ENCODE measurements around the gene RPP38.
A peak's percentile ranks its signal among the peaks of the same experiment; 100 is the strongest.

RPP38 gene

GRCh38 chr10:15116225-15116624 is 19.1 kb downstream of the RPP38 start:
- no peak for TF ChIP-seq CTCF (IDR thresholded peaks at IDR 0.05)
- Mint-ChIP-seq H3K4me3 (no peak overlapping the region), H3K27me3 (ENCODE audit: low read depth, poor library complexity) (peaks cover 2% of the 10 kb centered on the region), H3K4me1 (no peaks in the 10 kb centered on the region), H3K9me3 (no peaks in the 10 kb centered on the region), H3K36me3 (ENCODE audit: low read depth) (peaks cover 8% of the 10 kb centered on the region), H3K27ac (no peak overlapping the region)
- no peak for DNase-seq

GRCh38 chr10:15118615-15119014 is 21.5 kb downstream of the RPP38 start:
- no peak overlapping the region for H3K27ac Mint-ChIP-seq
- TF ChIP-seq CTCF (IDR thresholded peaks at IDR 0.05), result no peak
- H3K9me3 Mint-ChIP-seq, result no peaks in the 10 kb centered on the region
- H3K36me3 Mint-ChIP-seq (ENCODE audit: low read depth), result peaks cover 12% of the 10 kb centered on the region
- DNase-seq, result no peak
- H3K27me3 Mint-ChIP-seq (ENCODE audit: low read depth, poor library complexity), result peaks cover 2% of the 10 kb centered on the region
- H3K4me3 Mint-ChIP-seq, result no peak overlapping the region
- H3K4me1 Mint-ChIP-seq, result no peaks in the 10 kb centered on the region

GRCh38 chr10:15120523-15120922 is 23.4 kb downstream of the RPP38 start:
- peaks cover 2% of the 10 kb centered on the region for H3K27me3 Mint-ChIP-seq (ENCODE audit: low read depth, poor library complexity)
- no peaks in the 10 kb centered on the region for H3K4me1 Mint-ChIP-seq
- no peak for TF ChIP-seq CTCF (IDR thresholded peaks at IDR 0.05)
- no peaks in the 10 kb centered on the region for H3K9me3 Mint-ChIP-seq
- no peak overlapping the region for H3K4me3 Mint-ChIP-seq
- no peak for DNase-seq
- no peak overlapping the region for H3K27ac Mint-ChIP-seq
- peaks cover 26% of the 10 kb centered on the region for H3K36me3 Mint-ChIP-seq (ENCODE audit: low read depth)

- DNase-seq, result no peak
- no peak overlapping the region for H3K4me3 Mint-ChIP-seq
- H3K36me3 Mint-ChIP-seq (ENCODE audit: low read depth), result peaks cover 37% of the 10 kb centered on the region
These were observed 24.6 kb downstream of the RPP38 start for GRCh38 chr10:15121707-15122106.

GRCh38 chr10:15122477-15123030 is 25.4 kb downstream of the RPP38 start:
- Mint-ChIP-seq H3K4me3 (no peak overlapping the region), H3K27me3 (ENCODE audit: low read depth, poor library complexity) (peaks cover 2% of the 10 kb centered on the region), H3K36me3 (ENCODE audit: low read depth) (peaks cover 40% of the 10 kb centered on the region), H3K9me3 (no peaks in the 10 kb centered on the region), H3K27ac (no peak overlapping the region), H3K4me1 (no peaks in the 10 kb centered on the region)
- no peak for TF ChIP-seq CTCF (IDR thresholded peaks at IDR 0.05)
- DNase-seq, result no peak

More at GRCh38 chr10:15121707-15122106, 24.6 kb downstream of the RPP38 start:
- Mint-ChIP-seq H3K27me3 (ENCODE audit: low read depth, poor library complexity) (peaks cover 2% of the 10 kb centered on the region), H3K9me3 (no peaks in the 10 kb centered on the region), H3K27ac (no peak overlapping the region), H3K4me1 (no peaks in the 10 kb centered on the region)
- no peak for TF ChIP-seq CTCF (IDR thresholded peaks at IDR 0.05)

- no peaks in the 10 kb centered on the region for H3K27me3 Mint-ChIP-seq (ENCODE audit: low read depth, poor library complexity)
- H3K27ac Mint-ChIP-seq, result peak overlapping the region; percentile 74
- DNase-seq, result no peak
- H3K4me1 Mint-ChIP-seq, result no peaks in the 10 kb centered on the region
- peaks cover 4% of the 10 kb centered on the region for H3K9me3 Mint-ChIP-seq
- H3K36me3 Mint-ChIP-seq (ENCODE audit: low read depth), result peaks cover 52% of the 10 kb centered on the region
- no peak for TF ChIP-seq CTCF (IDR thresholded peaks at IDR 0.05)
- no peak overlapping the region for H3K4me3 Mint-ChIP-seq
These were observed 26.6 kb downstream of the RPP38 start for GRCh38 chr10:15123749-15124184.

All from nephron progenitor cell (in vitro differentiated cells).